H9 (cell line): ENCODE results near the gene CABLES2. TPM values are rescaled to one million over a fixed set of nuclear protein-coding genes. Genes with fewer than 3 reads are reported as not detected.
A peak's percentile ranks its signal among the peaks of the same experiment; 100 is the strongest.

Source experiments
- DNase-seq: peaks from one replicate; pipeline ENCODE4 v3.0.0-alpha.2; 2017
- H2AFZ ChIP-seq: one replicate; pipeline ENCODE4 v1.6.1; 2013; ENCODE audit warnings: mild to moderate bottlenecking, low read length, control low read depth, moderate library complexity
- H2AK5ac ChIP-seq: 2 replicates; pipeline ENCODE4 v1.6.1; 2013; ENCODE audit warnings: low read length, control low read depth, mixed read lengths; ENCODE audit not compliant: insufficient read length
- H2BK120ac ChIP-seq: one replicate; pipeline ENCODE4 v1.6.1; 2013; ENCODE audit warnings: low read depth, mild to moderate bottlenecking, low read length, control low read depth, inconsistent platforms; ENCODE audit not compliant: poor library complexity, severe bottlenecking
- H2BK12ac ChIP-seq: 2 replicates; pipeline ENCODE4 v1.6.1; 2013; ENCODE audit warnings: low read length, control low read depth, mixed read lengths, low read depth; ENCODE audit not compliant: insufficient read length
- H2BK15ac ChIP-seq: 2 replicates; pipeline ENCODE4 v1.6.1; 2013; ENCODE audit warnings: low read depth, low read length, control low read depth
- H2BK20ac ChIP-seq: one replicate; pipeline ENCODE4 v1.6.1; 2013; ENCODE audit warnings: low read depth, mild to moderate bottlenecking, low read length, control low read depth, inconsistent platforms; ENCODE audit not compliant: poor library complexity, severe bottlenecking
- H2BK5ac ChIP-seq: 2 replicates; pipeline ENCODE4 v1.6.1; 2013; ENCODE audit warnings: low read length, control low read depth, mixed read lengths; ENCODE audit not compliant: insufficient read length
- H3K14ac ChIP-seq: 2 replicates; pipeline ENCODE4 v1.6.1; 2013; ENCODE audit warnings: low read length, control low read depth; ENCODE audit not compliant: insufficient read depth
- H3K18ac ChIP-seq: 2 replicates; pipeline ENCODE4 v1.6.1; 2013; ENCODE audit warnings: low read depth, mild to moderate bottlenecking, mixed read lengths, low read length, control low read depth; ENCODE audit not compliant: insufficient read length
- H3K23ac ChIP-seq: 2 replicates; pipeline ENCODE4 v1.6.1; 2013; ENCODE audit warnings: low read length, control low read depth, mixed read lengths, low read depth; ENCODE audit not compliant: insufficient read length
- H3K23me2 ChIP-seq: 2 replicates; pipeline ENCODE4 v1.6.1; 2013; ENCODE audit warnings: low read depth, mild to moderate bottlenecking, mixed read lengths, low read length, control low read depth; ENCODE audit not compliant: insufficient read length, poor library complexity, severe bottlenecking
- H3K27ac ChIP-seq: 2 replicates; pipeline ENCODE4 v1.5.1; 2013; ENCODE audit warnings: low read length, control low read depth, mixed read lengths, low read depth; ENCODE audit not compliant: insufficient read length
- H3K27me3 ChIP-seq: 2 replicates; pipeline ENCODE4 v1.6.1; 2013; ENCODE audit warnings: low read length, control low read depth, inconsistent platforms; ENCODE audit not compliant: insufficient read depth
- H3K4ac ChIP-seq: 2 replicates; pipeline ENCODE4 v1.6.1; 2013; ENCODE audit warnings: low read depth, mild to moderate bottlenecking, control low read depth, inconsistent platforms, low read length, moderate library complexity
- H3K4me1 ChIP-seq: 2 replicates; pipeline ENCODE4 v1.6.1; 2013; ENCODE audit warnings: low read length, control low read depth, inconsistent platforms; ENCODE audit not compliant: insufficient read depth
- H3K4me2 ChIP-seq: 2 replicates; pipeline ENCODE4 v1.6.1; 2013; ENCODE audit warnings: low read length, control low read depth, mixed read lengths; ENCODE audit not compliant: insufficient read length, insufficient read depth
- H3K56ac ChIP-seq: 2 replicates; pipeline ENCODE4 v1.6.1; 2013; ENCODE audit warnings: low read depth, mild to moderate bottlenecking, mixed read lengths, low read length, control low read depth; ENCODE audit not compliant: insufficient read length
- H3K79me1 ChIP-seq: 2 replicates; pipeline ENCODE4 v1.6.1; 2013; ENCODE audit warnings: low read depth, mild to moderate bottlenecking, moderate library complexity, low read length, control low read depth, inconsistent platforms; ENCODE audit not compliant: insufficient read depth, poor library complexity, severe bottlenecking
- H3K79me2 ChIP-seq: 2 replicates; pipeline ENCODE4 v1.6.1; 2013; ENCODE audit warnings: low read length, control low read depth, inconsistent platforms; ENCODE audit not compliant: insufficient read depth
- H3K9ac ChIP-seq: 2 replicates; pipeline ENCODE4 v1.6.1; 2013; ENCODE audit warnings: low read length, control low read depth, mixed read lengths; ENCODE audit not compliant: insufficient read length; ENCODE audit errors: extremely low read depth
- H3K9me3 ChIP-seq: one replicate; pipeline ENCODE4 v1.6.1; 2013; ENCODE audit warnings: low read depth, low read length, inconsistent platforms; ENCODE audit not compliant: control insufficient read depth
- H3T11ph ChIP-seq: one replicate; pipeline ENCODE4 v1.6.1; 2013; ENCODE audit warnings: mild to moderate bottlenecking, low read length, control low read depth, inconsistent platforms
- H4K20me1 ChIP-seq: one replicate; pipeline ENCODE4 v1.6.1; 2013; ENCODE audit not compliant: control insufficient read depth, insufficient read length, insufficient read depth
- H4K5ac ChIP-seq: 2 replicates; pipeline ENCODE4 v1.6.1; 2013; ENCODE audit warnings: low read depth, mild to moderate bottlenecking, mixed read lengths, low read length, control low read depth; ENCODE audit not compliant: insufficient read length
- H4K8ac ChIP-seq: replicated peaks from 2 replicates; pipeline ENCODE4 v1.6.1; 2013; ENCODE audit warnings: low read length, control low read depth, mixed read lengths, low read depth; ENCODE audit not compliant: insufficient read length
- H4K91ac ChIP-seq: 2 replicates; pipeline ENCODE4 v1.6.1; 2013; ENCODE audit warnings: low read depth, mild to moderate bottlenecking, moderate library complexity, mixed read lengths, low read length, control low read depth; ENCODE audit not compliant: insufficient read length
- H3K27ac Mint-ChIP-seq, 3 experiments: 2 replicates in 2 of 3; 3 replicates in 1 of 3; pipeline ENCODE4 v1.8.0; 2020 to 2021; ENCODE audit warnings: mixed read lengths in 3 of 3, mild to moderate bottlenecking in 1 of 3, moderate library complexity in 1 of 3
- H3K27me3 Mint-ChIP-seq: 2 replicates; pipeline ENCODE4 v1.8.0; 2021; ENCODE audit warnings: low read depth, mild to moderate bottlenecking, moderate library complexity, mixed read lengths
- H3K36me3 Mint-ChIP-seq, 3 experiments: 2 replicates in 2 of 3; 3 replicates in 1 of 3; pipeline ENCODE4 v1.8.0; 2020 to 2021; ENCODE audit warnings: low read depth in 3 of 3, mixed read lengths in 3 of 3; ENCODE audit not compliant: insufficient read depth in 1 of 3
- H3K4me1 Mint-ChIP-seq, 2 experiments: 2 replicates each; pipeline ENCODE4 v1.8.0; 2020; ENCODE audit warnings: mixed read lengths in 2 of 2
- H3K4me3 Mint-ChIP-seq, 2 experiments: 2 replicates in 1 of 2; 3 replicates in 1 of 2; pipeline ENCODE4 v1.8.0; 2020 to 2021; ENCODE audit warnings: mild to moderate bottlenecking in 2 of 2, mixed read lengths in 2 of 2, moderate library complexity in 1 of 2
- H3K9me3 Mint-ChIP-seq, 2 experiments: 2 replicates in 1 of 2; 3 replicates in 1 of 2; pipeline ENCODE4 v1.8.0; 2020; ENCODE audit warnings: mild to moderate bottlenecking in 2 of 2, mixed read lengths in 2 of 2, moderate library complexity in 1 of 2
- WGBS: extraction: QIAGEN DNeasy Blood & Tissue Kit; methylation state at CpG from one replicate; pipeline ENCODE4 v1.1.7; 2013; ENCODE audit warnings: missing lambda C conversion rate, low lambda C conversion rate, mixed read lengths; ENCODE audit not compliant: insufficient read length; ENCODE audit errors: extremely low coverage; 5-methylcytosine and 5-hydroxymethylcytosine counted together
- total RNA-seq: library from RNA; stranded (reverse); gene quantifications from 2 replicates; pipeline ENCODE4 v1.2.1, GENCODE V29; 2021
- TF ChIP-seq, protein P1 (sequence below): fragments of 200-600 bp; sonication (generic); conservative IDR thresholded peaks from 3 replicates; pipeline ENCODE4 v1.8.0; 2021; ENCODE audit warnings: antibody characterized with exemption, mild to moderate bottlenecking

CABLES2 gene
- total RNA-seq, 1 experiment from 2014 or later, result 10.8 TPM

DNA sequence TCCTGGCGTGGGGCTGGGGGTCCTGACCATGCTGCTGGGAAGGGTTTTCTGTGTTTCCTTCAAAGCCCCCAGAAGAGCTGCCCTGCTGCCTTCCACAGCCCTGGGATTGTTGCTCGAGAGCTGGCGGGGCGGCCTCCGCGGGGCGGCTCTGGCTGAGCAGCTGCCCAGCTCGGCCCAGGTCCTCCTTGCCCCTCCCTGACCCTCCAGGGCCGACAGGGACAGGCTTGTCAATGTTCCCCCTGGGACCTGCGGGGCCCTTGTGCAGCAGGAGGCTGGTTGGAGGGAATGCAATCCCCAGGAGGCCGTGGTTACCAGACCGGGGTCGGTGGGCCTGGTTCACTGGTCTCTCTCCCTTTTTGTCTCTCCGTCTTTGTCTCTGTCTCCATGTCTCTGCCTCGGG is 48.8 kb upstream of the CABLES2 start:
- no CpG with 5 or more reads among the region's 15 CpGs for WGBS
- no peak overlapping the region for H4K5ac ChIP-seq
- TF ChIP-seq, protein P1, sequence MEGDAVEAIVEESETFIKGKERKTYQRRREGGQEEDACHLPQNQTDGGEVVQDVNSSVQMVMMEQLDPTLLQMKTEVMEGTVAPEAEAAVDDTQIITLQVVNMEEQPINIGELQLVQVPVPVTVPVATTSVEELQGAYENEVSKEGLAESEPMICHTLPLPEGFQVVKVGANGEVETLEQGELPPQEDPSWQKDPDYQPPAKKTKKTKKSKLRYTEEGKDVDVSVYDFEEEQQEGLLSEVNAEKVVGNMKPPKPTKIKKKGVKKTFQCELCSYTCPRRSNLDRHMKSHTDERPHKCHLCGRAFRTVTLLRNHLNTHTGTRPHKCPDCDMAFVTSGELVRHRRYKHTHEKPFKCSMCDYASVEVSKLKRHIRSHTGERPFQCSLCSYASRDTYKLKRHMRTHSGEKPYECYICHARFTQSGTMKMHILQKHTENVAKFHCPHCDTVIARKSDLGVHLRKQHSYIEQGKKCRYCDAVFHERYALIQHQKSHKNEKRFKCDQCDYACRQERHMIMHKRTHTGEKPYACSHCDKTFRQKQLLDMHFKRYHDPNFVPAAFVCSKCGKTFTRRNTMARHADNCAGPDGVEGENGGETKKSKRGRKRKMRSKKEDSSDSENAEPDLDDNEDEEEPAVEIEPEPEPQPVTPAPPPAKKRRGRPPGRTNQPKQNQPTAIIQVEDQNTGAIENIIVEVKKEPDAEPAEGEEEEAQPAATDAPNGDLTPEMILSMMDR, result no peak
- no peak for DNase-seq
- H3K4me3 Mint-ChIP-seq, result no peak overlapping the region
- no peak overlapping the region for H3K4me2 ChIP-seq
- no peak overlapping the region for H3K56ac ChIP-seq
- no peaks in the 10 kb centered on the region for H3K79me2 ChIP-seq
- H3K23ac ChIP-seq, result no peak overlapping the region
- no peak overlapping the region for H2BK12ac ChIP-seq
- no peak overlapping the region for H2BK20ac ChIP-seq
- no peak overlapping the region for H4K8ac ChIP-seq
- no peak overlapping the region for H2BK5ac ChIP-seq
- H3K4me1 ChIP-seq, result no peaks in the 10 kb centered on the region
- H3K9me3 ChIP-seq, result no peaks in the 10 kb centered on the region
- H2AFZ ChIP-seq, result no peak overlapping the region
- H3K27ac ChIP-seq, result no peak overlapping the region
- peaks cover 3 to 18% of the 10 kb centered on the region in 2 experiments; a peak in 3 of 4 replicates for H3K4me1 Mint-ChIP-seq
- H3K36me3 Mint-ChIP-seq, result no peaks in the 10 kb centered on the region
- peak overlapping the region in 1 of 3 experiments; percentile 80; a peak in 1 of 7 replicates for H3K27ac Mint-ChIP-seq
- H3K14ac ChIP-seq, result no peak overlapping the region; the same call in 1 of the 2 replicates
- no peak overlapping the region for H2AK5ac ChIP-seq
- no peak overlapping the region for H3T11ph ChIP-seq
- H3K79me1 ChIP-seq, result no peaks in the 10 kb centered on the region
- H4K91ac ChIP-seq, result no peak overlapping the region
- H4K20me1 ChIP-seq, result no peaks in the 10 kb centered on the region
- H3K27me3 Mint-ChIP-seq, result peaks cover 4% of the 10 kb centered on the region
- H3K9me3 Mint-ChIP-seq, result no peaks in the 10 kb centered on the region
- H3K9ac ChIP-seq, result no peak overlapping the region
- no peak overlapping the region for H2BK120ac ChIP-seq
- H2BK15ac ChIP-seq, result no peak overlapping the region
- no peak overlapping the region for H3K18ac ChIP-seq
- no peak overlapping the region for H3K4ac ChIP-seq
- no peaks in the 10 kb centered on the region for H3K27me3 ChIP-seq
- no peaks in the 10 kb centered on the region for H3K23me2 ChIP-seq
